Measurements from ENCODE around the gene LCN2.
A peak's percentile ranks its signal among the peaks of the same experiment; 100 is the strongest.

The LCN2 gene

DNA sequence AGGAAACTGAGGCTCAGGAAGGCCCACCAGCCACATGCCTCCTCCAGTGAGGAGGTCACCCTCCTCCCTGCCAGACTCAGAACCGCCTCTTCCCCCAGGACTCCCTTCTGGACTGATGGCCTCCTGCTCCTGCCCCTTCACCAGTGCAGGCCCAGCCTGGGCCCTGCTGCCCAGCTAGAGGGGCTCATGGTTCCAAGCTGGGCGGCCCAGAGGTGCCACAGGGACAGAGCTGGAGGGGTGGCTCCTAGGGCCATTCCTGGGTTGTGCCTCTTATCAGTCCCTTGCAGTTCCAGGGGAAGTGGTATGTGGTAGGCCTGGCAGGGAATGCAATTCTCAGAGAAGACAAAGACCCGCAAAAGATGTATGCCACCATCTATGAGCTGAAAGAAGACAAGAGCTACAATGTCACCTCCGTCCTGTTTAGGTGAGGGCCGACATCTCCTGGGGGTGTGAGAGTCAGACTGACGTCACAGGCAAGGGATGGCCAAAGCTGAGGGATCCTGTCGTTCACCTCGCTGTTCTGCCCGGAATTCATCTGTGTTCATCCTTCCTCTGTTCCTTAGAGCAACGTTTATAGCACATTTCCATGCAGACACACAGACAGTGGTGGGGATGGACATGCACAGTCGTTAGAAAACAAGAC is 819 bp downstream of the LCN2 start:
- no peak for DNase-seq (ENCODE audit: low read depth in 2 of 2)

- DNase-seq (ENCODE audit: low read depth in 2 of 2) = peak in 1 of 2 donors; percentile 14
These were observed 1.5 kb downstream of the LCN2 start for GRCh38 chr9:128150594-128151308.

GRCh38 chr9:128151309-128152132 is 2.3 kb downstream of the LCN2 start:
- DNase-seq (ENCODE audit: low read depth in 2 of 2) = no peak

GRCh38 chr9:128152133-128153059 is 3.1 kb downstream of the LCN2 start:
- no peak for DNase-seq (ENCODE audit: low read depth in 2 of 2)

- DNase-seq (ENCODE audit: low read depth in 2 of 2) = no peak
These were observed 4.0 kb downstream of the LCN2 start for GRCh38 chr9:128153060-128153946.

DNA sequence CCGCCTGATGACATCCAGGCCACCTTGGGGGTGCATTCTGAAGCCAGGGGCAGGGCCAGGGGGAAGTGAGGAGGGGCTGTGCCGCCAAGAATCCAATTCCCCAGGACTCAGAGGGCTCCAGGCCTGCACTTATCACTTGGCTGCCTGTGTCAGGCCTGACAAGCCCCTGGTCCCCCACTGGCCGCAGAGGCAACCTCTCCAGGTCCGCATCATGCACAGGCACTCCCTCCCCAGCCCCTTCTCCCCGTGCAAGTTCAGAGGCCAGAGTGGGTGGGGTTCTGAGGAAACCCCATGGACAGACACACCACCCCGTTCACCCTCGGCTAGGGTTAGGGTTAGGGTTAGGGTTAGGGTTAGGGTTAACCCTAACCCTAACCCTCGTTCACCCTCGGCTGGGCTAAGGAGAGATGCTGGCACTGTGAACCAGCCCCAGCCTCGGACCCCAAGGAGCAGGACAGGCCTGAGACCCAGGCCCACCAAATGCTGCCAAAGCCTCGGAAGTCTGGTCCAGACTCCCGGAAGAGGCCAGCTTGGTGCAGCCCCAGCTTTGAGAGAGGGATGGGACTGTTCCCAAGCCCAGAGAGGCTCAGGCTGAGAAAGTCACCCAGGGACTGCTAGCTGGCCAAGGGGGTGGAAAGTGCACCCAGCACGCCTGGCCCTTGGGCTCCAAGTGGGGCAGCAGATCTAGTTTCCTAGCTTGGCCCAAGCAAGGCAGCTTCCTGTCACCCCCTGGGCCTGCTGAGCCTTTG is 4.9 kb downstream of the LCN2 start:
- DNase-seq (ENCODE audit: low read depth in 2 of 2) = no peak

DNA sequence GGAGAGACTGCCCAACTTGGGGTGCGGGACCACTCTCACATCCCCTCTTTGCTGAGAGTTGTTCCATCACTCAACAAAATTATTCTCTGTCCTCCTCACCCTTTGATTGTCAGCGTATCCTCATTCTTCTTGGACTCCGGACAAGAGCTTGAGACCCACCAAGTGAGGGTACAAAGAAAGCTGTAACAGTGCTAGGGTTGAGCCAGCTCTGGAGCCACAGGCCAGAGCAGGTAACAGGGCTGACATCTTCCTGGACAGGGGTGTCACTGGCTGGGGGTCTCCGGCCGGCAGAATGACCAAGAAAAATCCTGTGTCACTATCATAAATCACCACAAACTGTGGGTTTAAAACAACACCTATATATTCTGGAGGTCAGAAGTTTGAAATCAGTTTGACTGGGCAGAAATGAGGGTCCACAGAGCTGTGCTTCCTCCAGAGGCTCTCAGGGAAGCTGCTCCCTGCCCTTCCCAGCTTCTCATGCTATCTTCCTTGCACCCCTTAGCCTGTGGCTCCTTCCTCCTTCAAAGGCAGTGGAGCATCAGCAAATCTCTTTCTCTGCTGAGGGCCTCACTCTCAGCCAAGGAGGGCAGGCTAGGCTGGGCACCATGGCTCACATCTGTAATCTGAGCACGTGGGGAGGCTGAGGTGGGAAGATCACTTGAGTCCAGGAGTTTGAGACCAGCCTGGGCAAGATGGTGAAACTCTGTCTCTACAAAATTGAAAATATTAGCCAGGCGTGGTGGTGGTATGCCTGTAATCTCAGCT is 6.7 kb downstream of the LCN2 start:
- no peak for DNase-seq (ENCODE audit: low read depth in 2 of 2)

DNA sequence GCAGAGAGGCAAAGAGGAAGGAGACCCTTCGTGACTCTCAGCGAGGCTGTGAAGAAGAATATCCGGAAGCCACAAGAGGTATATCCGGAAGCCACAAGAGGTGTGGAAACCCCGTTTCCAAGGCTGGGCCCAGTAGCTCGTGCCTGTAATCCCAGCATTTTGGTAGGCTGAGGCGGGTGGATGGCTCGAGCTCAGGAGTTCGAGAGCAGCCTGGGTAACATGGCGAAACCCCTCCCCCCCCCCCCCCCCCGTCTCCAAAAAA is 10.2 kb downstream of the LCN2 start:
- DNase-seq (ENCODE audit: low read depth in 2 of 2) = peak in 1 of 2 donors; percentile 9

DNA sequence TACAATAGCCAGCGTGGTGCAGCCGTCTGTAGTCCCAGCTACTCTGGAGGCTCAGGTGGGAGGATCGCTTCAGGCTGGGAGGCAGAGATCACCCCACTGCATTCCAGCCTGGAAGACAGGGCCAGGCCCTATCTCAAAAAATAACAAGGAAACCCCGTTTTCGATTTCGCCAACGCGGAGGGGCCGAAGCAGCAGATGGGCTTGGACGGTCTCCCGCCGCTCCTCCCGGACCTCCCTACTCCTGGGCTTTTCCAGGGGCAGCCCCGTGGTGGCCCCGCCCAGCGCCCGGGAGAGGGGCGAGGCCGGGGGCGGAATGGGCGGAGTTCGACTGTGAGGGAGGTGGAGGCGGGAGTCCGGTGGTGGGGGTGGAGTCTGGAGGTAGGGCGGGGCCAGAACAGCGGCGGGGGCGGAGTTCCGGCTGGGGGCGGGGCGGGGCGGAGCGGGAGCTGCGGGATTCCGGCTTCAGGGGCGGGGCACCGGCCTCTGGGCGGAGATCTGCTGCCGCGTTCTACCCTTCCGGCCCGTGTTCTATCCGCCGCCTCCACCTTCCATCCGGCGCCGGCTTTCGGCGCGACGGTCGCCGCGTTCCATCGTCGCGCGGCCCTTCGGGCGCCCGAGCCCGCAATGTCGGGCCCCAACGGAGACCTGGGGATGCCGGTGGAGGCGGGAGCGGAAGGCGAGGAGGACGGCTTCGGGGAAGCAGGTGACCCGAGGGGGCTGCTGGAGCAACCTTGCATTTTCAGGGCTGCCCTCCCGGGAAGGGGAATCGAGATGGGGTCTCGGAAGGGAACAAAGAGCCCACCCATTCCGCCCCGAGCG is 10.7 kb downstream of the LCN2 start, which contains the start of gene BBLN:
Gene BBLN (plus strand): TSS at position 482 of the 819 bp plus-strand sequence. CDS start 143 bp downstream, at position 625.
- peak; percentile 93 for DNase-seq (ENCODE audit: low read depth in 2 of 2)

DNA sequence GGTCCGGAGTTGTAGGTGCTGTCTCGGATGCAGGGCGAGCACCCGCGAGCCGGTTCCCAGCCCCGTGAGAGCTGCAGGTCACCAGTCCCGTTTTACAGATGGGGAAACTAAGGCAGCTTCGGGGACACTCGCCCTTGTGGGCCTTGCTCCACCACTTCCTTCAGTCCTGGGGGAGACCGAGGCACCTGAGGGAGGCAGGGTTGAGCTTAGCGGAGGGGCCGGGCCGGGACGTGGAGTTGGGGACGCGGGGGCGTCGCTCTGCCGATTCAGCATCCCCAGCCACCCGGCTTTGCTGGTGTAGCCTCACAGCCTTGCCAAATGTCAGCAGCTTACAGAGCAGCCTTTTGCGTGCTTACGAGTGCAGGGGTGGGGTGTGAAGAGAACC is 11.3 kb downstream of the LCN2 start:
- peak; percentile 38 to 42 for DNase-seq (ENCODE audit: low read depth in 2 of 2)

DNA sequence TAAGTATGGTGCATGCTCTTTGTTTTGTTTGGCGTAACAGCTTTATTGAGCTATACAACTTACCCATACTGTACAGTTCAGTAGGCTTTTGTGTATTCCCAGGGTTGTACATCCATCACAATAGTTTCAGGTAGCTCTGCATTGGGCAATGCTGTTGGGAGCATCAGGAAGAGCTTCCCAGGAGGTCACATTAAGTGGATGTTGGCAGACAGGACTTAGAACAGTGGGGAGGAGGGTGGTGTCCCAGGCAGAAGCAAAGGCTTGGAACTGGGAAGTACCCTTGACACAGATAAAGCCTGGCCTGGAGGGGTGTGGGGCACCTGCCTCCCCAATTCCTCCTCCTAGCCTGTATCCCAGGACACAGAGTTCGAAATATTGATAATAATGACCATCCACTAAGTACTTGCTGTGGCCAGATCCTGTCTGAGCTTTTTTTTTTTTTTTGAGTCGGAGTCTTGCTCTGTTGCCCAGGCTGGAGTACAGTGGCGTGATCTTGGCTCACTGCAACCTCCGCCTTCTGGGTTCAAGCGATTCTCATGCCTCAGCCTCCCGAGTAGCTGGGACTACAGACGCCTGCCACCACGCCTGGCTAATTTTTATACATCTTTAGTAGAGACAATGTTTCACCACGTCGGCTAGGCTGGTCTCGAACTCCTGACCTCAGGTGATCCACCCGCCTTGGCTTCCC is 12.1 kb downstream of the LCN2 start:
- no peak for DNase-seq (ENCODE audit: low read depth in 2 of 2)

GRCh38 chr9:128162215-128163026 is 13.2 kb downstream of the LCN2 start:
- no peak for DNase-seq (ENCODE audit: low read depth in 2 of 2)

- DNase-seq (ENCODE audit: low read depth in 2 of 2) = no peak
These were observed 13.8 kb downstream of the LCN2 start for GRCh38 chr9:128163027-128163515.

DNA sequence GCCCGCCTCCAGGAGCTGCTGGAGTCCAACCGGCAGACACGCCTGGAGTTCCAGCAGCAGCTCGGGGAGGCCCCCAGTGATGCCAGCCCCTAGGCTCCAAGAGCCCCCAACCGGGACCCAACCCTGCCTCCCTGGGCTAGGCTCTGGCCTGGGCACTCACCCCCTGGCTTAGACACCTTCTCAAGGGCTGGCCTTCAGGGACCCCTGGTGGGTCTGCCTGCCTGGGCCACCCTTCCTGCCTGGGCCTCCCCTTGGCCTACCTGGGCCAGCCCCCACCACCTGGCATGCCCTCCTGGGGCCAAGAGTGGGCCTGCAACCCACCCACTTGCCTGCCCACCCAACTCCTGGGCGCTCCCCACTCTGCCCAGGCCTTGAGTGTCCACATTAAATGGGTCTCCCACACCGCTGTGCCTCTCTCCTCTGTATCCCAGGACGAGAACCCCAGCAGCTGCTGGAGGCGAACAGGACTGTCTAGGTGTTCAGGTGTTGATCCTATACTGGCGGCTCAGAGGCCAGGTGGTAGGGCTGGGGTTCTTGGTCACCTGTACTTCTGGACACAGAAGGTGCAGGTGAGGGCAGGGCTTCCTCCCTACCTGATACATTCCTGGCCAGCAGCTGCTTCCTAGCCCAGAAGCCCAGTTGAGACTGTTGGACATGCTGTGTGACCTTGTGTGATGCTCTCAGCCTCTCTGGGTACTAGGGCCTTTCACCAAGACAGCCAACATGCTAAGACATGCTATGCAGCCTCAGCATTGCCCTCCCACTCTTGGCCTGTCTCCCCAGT is 14.5 kb downstream of the LCN2 start:
- DNase-seq (ENCODE audit: low read depth in 2 of 2) = no peak

DNA sequence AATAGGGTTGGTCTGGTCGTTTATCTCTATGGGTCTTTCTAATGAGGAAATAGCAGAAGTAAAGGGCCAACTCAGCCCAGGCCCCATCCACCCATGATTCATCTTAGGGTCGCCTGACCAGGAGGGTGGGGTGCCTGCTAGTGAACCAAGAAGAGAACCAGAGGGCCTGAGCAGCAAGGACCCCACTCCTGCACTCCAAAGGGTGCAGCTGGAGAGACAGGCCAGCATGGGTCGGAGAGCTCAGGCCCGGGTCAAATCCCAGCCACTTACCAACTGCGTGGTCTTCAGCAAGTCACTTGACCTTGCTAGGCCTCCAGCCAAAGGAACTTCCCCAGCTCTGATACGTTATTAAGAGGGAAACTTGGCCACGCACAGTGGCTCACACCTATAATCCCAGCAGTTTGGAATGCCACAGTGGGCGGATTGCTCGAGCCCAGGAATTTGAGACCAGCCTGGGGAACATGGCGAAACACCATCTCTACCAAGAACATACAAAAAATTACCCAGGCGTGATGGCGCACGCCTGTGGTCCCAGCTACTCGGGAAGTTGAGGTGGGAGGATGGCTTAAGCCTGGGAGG is 15.1 kb downstream of the LCN2 start:
- DNase-seq (ENCODE audit: low read depth in 2 of 2) = no peak

- DNase-seq (ENCODE audit: low read depth in 2 of 2) = no peak
These were observed 16.9 kb downstream of the LCN2 start for GRCh38 chr9:128166169-128166568.
